Osteocyte (in vitro differentiated cells): ENCODE measurements around the gene ANXA4. TPM values are rescaled to one million over a fixed set of nuclear protein-coding genes. Genes with fewer than 3 reads are reported as not detected.
A peak's percentile ranks its signal among the peaks of the same experiment; 100 is the strongest.

Experiments
- DNase-seq: peaks from one replicate; pipeline ENCODE4 v3.0.0; 2021; ENCODE audit warnings: mixed read lengths; ENCODE audit not compliant: unreplicated experiment; ENCODE audit errors: extremely low spot score
- H3K27ac Mint-ChIP-seq: one replicate; pipeline ENCODE4 v1.8.0; 2021; ENCODE audit warnings: mild to moderate bottlenecking, mixed read lengths; ENCODE audit not compliant: unreplicated experiment
- H3K27me3 Mint-ChIP-seq: one replicate; pipeline ENCODE4 v1.8.0; 2021; ENCODE audit warnings: mixed read lengths; ENCODE audit not compliant: unreplicated experiment
- H3K36me3 Mint-ChIP-seq: one replicate; pipeline ENCODE4 v1.8.0; 2021; ENCODE audit warnings: mixed read lengths; ENCODE audit not compliant: unreplicated experiment
- H3K4me1 Mint-ChIP-seq: one replicate; pipeline ENCODE4 v1.8.0; 2021; ENCODE audit warnings: mixed read lengths; ENCODE audit not compliant: unreplicated experiment
- H3K4me3 Mint-ChIP-seq: one replicate; pipeline ENCODE4 v1.8.0; 2021; ENCODE audit warnings: mild to moderate bottlenecking, moderate library complexity, mixed read lengths; ENCODE audit not compliant: unreplicated experiment
- H3K9me3 Mint-ChIP-seq: one replicate; pipeline ENCODE4 v1.8.0; 2021; ENCODE audit warnings: mixed read lengths; ENCODE audit not compliant: unreplicated experiment
- CTCF ChIP-seq: fragments of 200-600 bp; sonication (generic); IDR thresholded peaks from 2 replicates; pipeline ENCODE4 v1.5.0; 2021; ENCODE audit warnings: antibody characterized with exemption, mild to moderate bottlenecking, moderate library complexity
- total RNA-seq: library from RNA; stranded (reverse); gene quantifications from 2 replicates; pipeline ENCODE4 v1.2.1, GENCODE V29; 2021

ANXA4 gene
- total RNA-seq, 1 donor from 2014 or later, result 76.6 TPM

GRCh38 chr2:69811591-69811990, 69.7 kb downstream of the ANXA4 start:
- Mint-ChIP-seq H3K9me3 (no peaks in the 10 kb centered on the region), H3K27ac (no peak overlapping the region), H3K36me3 (peaks cover 22% of the 10 kb centered on the region), H3K4me3 (no peak overlapping the region), H3K27me3 (no peaks in the 10 kb centered on the region), H3K4me1 (peaks cover 1% of the 10 kb centered on the region)
- no peak for TF ChIP-seq CTCF
- DNase-seq, result no peak

GRCh38 chr2:69815717-69816116, 73.8 kb downstream of the ANXA4 start:
- Mint-ChIP-seq H3K27ac (no peak overlapping the region), H3K9me3 (no peaks in the 10 kb centered on the region), H3K4me1 (peaks cover 5% of the 10 kb centered on the region), H3K36me3 (peaks cover 26% of the 10 kb centered on the region), H3K4me3 (no peak overlapping the region), H3K27me3 (no peaks in the 10 kb centered on the region)
- DNase-seq, result no peak
- TF ChIP-seq CTCF, result no peak

- no peak for DNase-seq
- peaks cover 5% of the 10 kb centered on the region for H3K4me1 Mint-ChIP-seq
- H3K27ac Mint-ChIP-seq, result no peak overlapping the region
- peaks cover 29% of the 10 kb centered on the region for H3K36me3 Mint-ChIP-seq
- H3K9me3 Mint-ChIP-seq, result no peaks in the 10 kb centered on the region
- no peak overlapping the region for H3K4me3 Mint-ChIP-seq
- peak; percentile 91 for TF ChIP-seq CTCF
- no peaks in the 10 kb centered on the region for H3K27me3 Mint-ChIP-seq
Observed at GRCh38 chr2:69816923-69817542, 75.1 kb downstream of the ANXA4 start.

- Mint-ChIP-seq H3K4me3 (no peak overlapping the region), H3K9me3 (no peaks in the 10 kb centered on the region), H3K27ac (no peak overlapping the region), H3K4me1 (peaks cover 5% of the 10 kb centered on the region), H3K27me3 (no peaks in the 10 kb centered on the region), H3K36me3 (peaks cover 29% of the 10 kb centered on the region)
- no peak for TF ChIP-seq CTCF
- DNase-seq, result no peak
Observed at GRCh38 chr2:69817729-69818501, 76.0 kb downstream of the ANXA4 start.

GRCh38 chr2:69827796-69828540, 86.0 kb downstream of the ANXA4 start:
- H3K9me3 Mint-ChIP-seq, result no peaks in the 10 kb centered on the region
- no peaks in the 10 kb centered on the region for H3K27me3 Mint-ChIP-seq
- no peak for DNase-seq
- no peaks in the 10 kb centered on the region for H3K36me3 Mint-ChIP-seq
- H3K4me3 Mint-ChIP-seq, result peak overlapping the region; percentile 93
- H3K4me1 Mint-ChIP-seq, result peaks cover 23% of the 10 kb centered on the region
- no peak for TF ChIP-seq CTCF
- peak overlapping the region; percentile 98 for H3K27ac Mint-ChIP-seq
